ENCODE data around the gene CMTM8.
A peak's percentile ranks its signal among the peaks of the same experiment; 100 is the strongest.

The CMTM8 gene

DNA sequence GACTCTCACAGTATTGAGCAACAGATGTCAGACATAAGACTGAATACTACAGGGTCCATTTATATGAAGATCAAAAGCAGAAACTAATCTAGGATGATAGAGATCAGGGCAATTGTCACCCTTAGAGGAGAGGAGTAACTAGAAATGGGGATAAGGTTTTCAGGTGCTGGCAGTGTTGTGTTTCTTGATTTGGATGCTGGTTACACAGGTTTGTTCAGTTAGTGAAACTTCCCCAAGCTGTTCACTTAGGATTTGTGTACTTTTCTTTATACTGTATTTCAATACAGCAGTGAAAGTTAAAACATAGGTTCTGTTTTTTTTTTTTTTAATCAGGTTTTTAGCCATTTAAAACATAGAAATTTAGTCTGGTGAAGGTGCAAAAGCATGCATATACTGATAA is 114.1 kb downstream of the CMTM8 start:
- H3K36me3 ChIP-seq (ENCODE audit: insufficient read depth, low read length): no peaks in the 10 kb centered on the region
- H2AFZ ChIP-seq (ENCODE audit: low read depth, low read length): no peak overlapping the region
- H3K4me3 ChIP-seq (ENCODE audit: low read length): no peak overlapping the region
- H3K9me3 ChIP-seq (ENCODE audit: low read length): no peaks in the 10 kb centered on the region
- H3K4me1 ChIP-seq (ENCODE audit: insufficient read depth, low read length): peaks cover 30% of the 10 kb centered on the region
- H3K27me3 ChIP-seq (ENCODE audit: insufficient read depth, low read length): no peaks in the 10 kb centered on the region

DNA sequence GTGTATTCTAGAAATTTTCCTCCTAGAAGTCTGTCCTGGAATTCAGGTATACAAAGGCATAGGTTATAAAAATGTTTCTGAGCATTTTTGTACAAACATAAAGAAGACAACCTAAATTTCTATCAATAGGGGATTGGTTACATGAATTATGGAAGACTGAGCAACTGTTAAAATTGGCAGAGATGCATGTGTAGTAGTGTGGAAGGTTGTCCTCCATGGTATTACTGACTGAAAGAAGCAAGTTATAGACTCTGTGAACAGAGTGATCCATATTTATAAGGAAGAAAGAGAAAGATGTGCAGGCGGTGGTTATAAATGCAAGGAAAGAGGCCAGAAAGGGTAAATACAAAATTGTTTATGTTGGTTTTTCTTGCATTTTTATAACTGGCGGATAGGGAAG is 114.9 kb downstream of the CMTM8 start:
- Histone ChIP-seq H2AFZ (ENCODE audit: low read depth, low read length) (no peak overlapping the region), H3K36me3 (ENCODE audit: insufficient read depth, low read length) (no peaks in the 10 kb centered on the region), H3K4me3 (ENCODE audit: low read length) (no peak overlapping the region), H3K9me3 (ENCODE audit: low read length) (no peaks in the 10 kb centered on the region), H3K27me3 (ENCODE audit: insufficient read depth, low read length) (no peaks in the 10 kb centered on the region), H3K4me1 (ENCODE audit: insufficient read depth, low read length) (peaks cover 27% of the 10 kb centered on the region)

DNA sequence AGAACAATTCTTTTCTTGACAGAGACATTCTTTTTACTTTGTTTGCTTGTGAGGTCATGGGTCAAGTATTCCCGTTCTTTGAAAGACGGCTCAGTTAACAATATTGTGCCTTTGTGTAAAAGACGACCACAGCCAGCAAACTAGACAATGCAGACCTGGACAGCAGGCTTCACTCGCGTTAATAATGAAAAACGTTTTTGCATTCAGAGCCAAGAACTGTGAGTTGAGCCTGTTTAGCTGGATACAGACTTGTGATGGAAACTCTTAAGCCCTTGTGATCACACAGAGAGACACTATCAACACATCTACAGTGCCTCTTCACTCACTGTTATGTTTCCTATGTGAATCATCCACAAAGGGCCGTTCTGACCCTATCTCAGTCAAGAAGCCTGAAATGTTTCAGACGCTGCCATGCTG is 115.9 kb downstream of the CMTM8 start:
- no peaks in the 10 kb centered on the region for H3K36me3 ChIP-seq (ENCODE audit: insufficient read depth, low read length)
- peaks cover 22% of the 10 kb centered on the region for H3K4me1 ChIP-seq (ENCODE audit: insufficient read depth, low read length)
- H3K4me3 ChIP-seq (ENCODE audit: low read length): no peak overlapping the region
- H3K27me3 ChIP-seq (ENCODE audit: insufficient read depth, low read length): no peaks in the 10 kb centered on the region
- H2AFZ ChIP-seq (ENCODE audit: low read depth, low read length): peak overlapping the region; percentile 7
- H3K9me3 ChIP-seq (ENCODE audit: low read length): no peaks in the 10 kb centered on the region

DNA sequence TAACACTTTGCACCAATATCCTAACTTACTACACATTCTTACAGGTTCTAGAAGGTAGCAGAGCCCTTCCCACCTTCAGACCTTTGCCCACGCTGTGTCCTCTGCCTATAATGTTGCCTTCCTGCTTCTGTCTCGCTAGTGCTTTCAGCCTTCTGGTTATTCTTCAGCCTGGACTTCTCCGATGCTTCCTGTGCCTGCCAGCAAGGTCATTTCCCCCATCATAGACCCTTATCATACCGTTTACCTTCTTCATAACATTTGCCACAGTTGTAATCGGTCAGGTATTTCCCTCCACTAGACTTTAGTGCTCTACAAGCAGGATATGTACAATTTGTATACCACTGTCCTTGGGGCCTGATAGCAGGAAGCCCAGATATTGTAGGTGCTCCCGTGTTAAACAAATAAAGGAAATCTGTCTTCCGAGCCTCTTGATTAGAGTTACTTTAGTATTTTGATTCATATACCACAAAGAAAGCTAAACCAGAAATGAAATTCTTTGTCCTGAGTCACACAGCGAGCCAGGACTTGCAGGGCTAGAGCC is 117.3 kb downstream of the CMTM8 start:
- H3K27me3 ChIP-seq (ENCODE audit: insufficient read depth, low read length): no peaks in the 10 kb centered on the region
- H2AFZ ChIP-seq (ENCODE audit: low read depth, low read length): no peak overlapping the region
- no peaks in the 10 kb centered on the region for H3K9me3 ChIP-seq (ENCODE audit: low read length)
- no peak overlapping the region for H3K4me3 ChIP-seq (ENCODE audit: low read length)
- H3K36me3 ChIP-seq (ENCODE audit: insufficient read depth, low read length): no peaks in the 10 kb centered on the region
- peaks cover 24% of the 10 kb centered on the region for H3K4me1 ChIP-seq (ENCODE audit: insufficient read depth, low read length)

DNA sequence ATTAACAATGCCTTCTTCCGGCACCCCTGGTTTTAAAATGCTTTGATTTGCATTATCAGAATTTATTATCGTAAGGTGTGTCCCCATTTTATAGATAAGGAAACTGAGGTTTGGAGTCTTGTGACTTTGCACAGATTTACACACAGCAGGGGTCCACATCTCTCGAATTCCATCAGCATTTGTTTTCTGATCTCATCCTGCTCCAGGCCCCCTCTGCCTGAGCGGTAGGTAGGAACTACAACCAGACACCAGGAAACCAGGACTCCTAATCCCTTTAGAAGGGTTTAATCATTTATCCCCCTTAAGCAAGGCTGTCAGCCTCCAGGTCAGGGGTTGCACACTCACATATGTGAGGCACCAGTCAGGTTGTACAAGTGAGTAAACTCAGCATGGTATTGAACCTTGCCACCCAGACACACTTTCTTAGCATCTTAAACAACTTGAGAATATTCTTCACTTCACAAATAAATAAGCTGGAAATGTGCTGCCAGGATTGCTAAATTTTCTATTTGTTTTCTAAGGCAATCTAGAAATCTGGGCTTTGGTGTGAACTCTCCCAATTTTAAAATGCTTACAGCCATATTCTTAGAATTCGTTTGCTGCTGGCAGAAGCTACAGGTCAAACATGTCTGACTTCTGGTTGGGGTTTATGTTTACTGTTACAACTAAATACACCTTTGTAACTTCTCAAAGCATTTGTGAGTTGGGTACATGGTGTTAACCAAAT is 121.4 kb downstream of the CMTM8 start:
- no peak overlapping the region for H3K4me3 ChIP-seq (ENCODE audit: low read length)

DNA sequence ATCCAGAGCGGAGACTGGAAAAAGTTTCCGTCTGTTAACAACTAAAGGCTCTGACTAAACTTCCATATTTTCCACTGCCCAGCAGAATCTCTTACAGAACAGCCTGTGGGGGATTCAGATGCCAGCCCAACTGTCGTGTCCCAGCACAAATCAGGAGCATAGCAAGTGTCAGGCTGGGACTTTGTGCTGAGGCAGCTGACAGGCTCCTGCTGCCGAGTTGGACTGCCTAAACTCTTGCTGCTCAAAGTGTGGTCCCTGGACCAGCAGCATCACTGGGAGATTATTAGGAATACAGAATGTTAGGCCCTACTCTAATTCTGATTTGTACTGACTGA is 122.0 kb downstream of the CMTM8 start:
- Histone ChIP-seq H3K9me3 (ENCODE audit: low read length) (no peaks in the 10 kb centered on the region), H3K4me3 (ENCODE audit: low read length) (no peak overlapping the region), H3K4me1 (ENCODE audit: insufficient read depth, low read length) (peaks cover 2% of the 10 kb centered on the region), H2AFZ (ENCODE audit: low read depth, low read length) (no peak overlapping the region), H3K36me3 (ENCODE audit: insufficient read depth, low read length) (no peaks in the 10 kb centered on the region), H3K27me3 (ENCODE audit: insufficient read depth, low read length) (no peaks in the 10 kb centered on the region)

More for the DNA sequence above, 121.4 kb downstream of the CMTM8 start:
- Histone ChIP-seq H3K36me3 (ENCODE audit: insufficient read depth, low read length) (no peaks in the 10 kb centered on the region), H3K4me1 (ENCODE audit: insufficient read depth, low read length) (peaks cover 7% of the 10 kb centered on the region), H3K27me3 (ENCODE audit: insufficient read depth, low read length) (no peaks in the 10 kb centered on the region), H2AFZ (ENCODE audit: low read depth, low read length) (no peak overlapping the region), H3K9me3 (ENCODE audit: low read length) (no peaks in the 10 kb centered on the region)

DNA sequence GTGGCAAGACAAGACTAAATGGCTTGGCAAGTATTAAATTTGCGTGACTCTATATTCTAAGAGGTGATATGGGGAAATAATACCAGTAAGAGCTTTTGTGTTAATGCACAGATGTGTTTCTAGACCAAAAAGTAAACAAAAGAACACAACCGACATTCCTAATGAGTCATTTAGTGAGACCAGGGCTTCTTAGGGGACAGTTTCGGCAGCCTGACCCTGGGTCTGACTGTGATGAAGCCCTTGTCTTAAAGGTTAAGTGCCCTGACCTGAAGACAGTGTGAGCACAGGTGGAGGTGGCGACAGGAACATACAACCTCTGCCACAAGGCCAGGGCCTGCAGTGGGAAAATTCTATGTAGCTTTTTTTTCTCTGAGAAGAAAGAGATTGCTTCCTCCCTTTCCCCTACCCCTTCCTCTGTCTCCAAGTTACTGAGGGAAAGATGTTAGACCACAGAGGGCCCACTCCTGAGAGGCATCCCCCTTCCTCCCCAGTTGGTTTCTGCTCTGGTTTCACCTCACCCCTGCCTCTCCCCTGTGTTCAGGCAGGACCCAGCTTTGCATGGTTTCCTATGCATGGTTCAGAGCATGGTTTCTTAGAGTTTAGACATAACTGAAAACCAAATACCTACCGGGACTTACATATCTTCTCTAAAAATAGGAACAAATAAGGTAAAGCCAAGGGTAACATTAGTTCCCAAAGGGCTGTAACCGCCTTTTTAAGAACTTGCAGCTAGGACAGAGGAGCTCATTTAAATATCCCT is 128.3 kb downstream of the CMTM8 start:
- Histone ChIP-seq H2AFZ (ENCODE audit: low read depth, low read length) (no peak overlapping the region), H3K4me1 (ENCODE audit: insufficient read depth, low read length) (peaks cover 6% of the 10 kb centered on the region), H3K36me3 (ENCODE audit: insufficient read depth, low read length) (no peaks in the 10 kb centered on the region), H3K27me3 (ENCODE audit: insufficient read depth, low read length) (no peaks in the 10 kb centered on the region), H3K4me3 (ENCODE audit: low read length) (no peak overlapping the region), H3K9me3 (ENCODE audit: low read length) (no peaks in the 10 kb centered on the region)

DNA sequence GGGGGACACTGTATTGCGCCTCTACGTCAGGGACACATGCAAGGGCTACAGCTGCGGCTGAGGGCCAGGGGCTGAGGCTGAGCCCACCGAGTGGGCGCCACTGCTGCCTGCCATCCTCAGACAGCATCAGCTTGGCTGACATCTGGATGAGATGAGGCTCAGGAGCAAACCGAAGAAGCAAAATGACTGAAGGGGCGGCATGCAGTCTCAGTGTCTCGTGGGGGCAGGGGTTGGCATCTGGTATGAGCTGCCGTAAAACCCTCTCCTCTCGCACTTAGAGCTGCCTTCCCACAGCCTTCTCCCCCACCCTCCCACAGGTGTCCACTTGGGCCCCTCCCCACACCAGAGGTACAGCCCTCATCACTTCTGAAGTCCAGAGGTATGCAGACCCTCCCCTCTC is 129.0 kb downstream of the CMTM8 start:
- Histone ChIP-seq H2AFZ (ENCODE audit: low read depth, low read length) (no peak overlapping the region), H3K4me3 (ENCODE audit: low read length) (no peak overlapping the region), H3K4me1 (ENCODE audit: insufficient read depth, low read length) (peaks cover 6% of the 10 kb centered on the region), H3K9me3 (ENCODE audit: low read length) (no peaks in the 10 kb centered on the region), H3K27me3 (ENCODE audit: insufficient read depth, low read length) (no peaks in the 10 kb centered on the region), H3K36me3 (ENCODE audit: insufficient read depth, low read length) (no peaks in the 10 kb centered on the region)

DNA sequence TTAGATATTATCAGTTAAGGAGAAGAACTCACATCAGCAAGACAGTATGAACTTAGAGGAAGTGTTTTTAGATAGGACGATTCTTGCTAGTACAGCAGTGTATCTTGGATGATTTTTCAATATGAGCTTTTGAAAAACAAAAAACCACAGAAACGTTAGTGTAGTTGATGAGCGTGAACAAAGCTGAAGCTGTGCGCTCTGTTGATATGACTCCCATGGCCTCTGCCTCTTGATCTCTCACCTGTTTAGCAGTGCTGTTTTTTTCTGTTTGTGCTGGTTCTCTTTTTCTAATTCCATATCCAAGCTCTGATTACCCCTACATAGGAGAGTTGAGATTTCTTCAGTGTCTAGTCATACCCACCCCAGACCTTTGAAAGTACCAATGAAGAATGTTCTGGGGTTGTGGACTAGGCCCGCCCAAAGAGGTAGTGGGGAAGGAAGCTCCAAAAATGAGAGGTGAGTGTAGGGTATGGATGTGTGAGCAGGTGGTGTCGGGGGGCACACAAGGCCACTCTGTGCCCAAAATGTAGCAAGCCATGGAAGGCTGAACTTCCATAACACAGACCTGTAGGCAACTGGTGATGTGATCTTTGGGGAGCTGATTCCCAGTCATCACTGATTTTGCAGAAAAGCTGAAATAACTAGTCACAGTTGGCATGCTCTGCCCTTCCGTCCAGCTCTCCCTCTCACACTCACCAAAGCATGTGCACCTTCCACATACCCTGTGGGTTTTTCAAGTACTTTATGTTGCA is 133.2 kb downstream of the CMTM8 start:
- Histone ChIP-seq H3K36me3 (ENCODE audit: insufficient read depth, low read length) (no peaks in the 10 kb centered on the region), H3K4me3 (ENCODE audit: low read length) (no peak overlapping the region), H3K27me3 (ENCODE audit: insufficient read depth, low read length) (no peaks in the 10 kb centered on the region), H3K4me1 (ENCODE audit: insufficient read depth, low read length) (peaks cover 4% of the 10 kb centered on the region), H3K9me3 (ENCODE audit: low read length) (no peaks in the 10 kb centered on the region), H2AFZ (ENCODE audit: low read depth, low read length) (no peak overlapping the region)

DNA sequence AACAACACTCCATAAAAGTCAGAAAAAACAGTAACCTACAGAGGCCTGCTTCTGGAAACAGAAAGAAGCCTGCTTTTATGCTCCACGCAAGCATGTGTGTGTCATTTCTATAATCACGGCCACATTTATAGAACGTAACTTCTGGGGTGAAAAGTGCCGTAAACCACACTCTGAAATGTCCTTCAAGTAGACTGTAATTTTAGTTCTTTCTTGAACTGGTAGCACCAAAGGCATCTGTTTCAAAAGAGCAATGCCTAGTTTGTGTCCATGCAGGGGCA is 133.7 kb downstream of the CMTM8 start:
- Histone ChIP-seq H2AFZ (ENCODE audit: low read depth, low read length) (no peak overlapping the region), H3K27me3 (ENCODE audit: insufficient read depth, low read length) (no peaks in the 10 kb centered on the region), H3K9me3 (ENCODE audit: low read length) (no peaks in the 10 kb centered on the region), H3K4me1 (ENCODE audit: insufficient read depth, low read length) (peaks cover under 1% of the 10 kb centered on the region), H3K36me3 (ENCODE audit: insufficient read depth, low read length) (no peaks in the 10 kb centered on the region), H3K4me3 (ENCODE audit: low read length) (no peak overlapping the region)

DNA sequence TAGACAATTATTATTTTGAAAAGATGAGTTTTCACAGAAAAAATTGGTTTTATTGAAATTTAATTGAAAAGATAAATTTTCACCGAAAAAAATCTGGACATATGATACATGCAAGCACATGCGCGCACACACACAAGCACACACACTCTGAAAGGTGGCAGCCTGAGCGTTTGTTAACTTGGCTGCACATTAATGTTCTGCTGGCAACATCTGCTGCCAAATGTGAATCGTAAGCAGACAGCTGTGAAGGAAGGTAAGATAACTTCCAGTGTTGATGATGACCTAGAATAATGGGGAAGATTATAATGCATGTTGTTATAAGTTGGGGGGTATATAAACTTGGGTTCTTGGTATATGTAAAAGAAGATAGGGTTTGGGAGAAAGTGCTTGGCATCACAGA is 134.8 kb downstream of the CMTM8 start:
- no peaks in the 10 kb centered on the region for H3K36me3 ChIP-seq (ENCODE audit: insufficient read depth, low read length)
- H2AFZ ChIP-seq (ENCODE audit: low read depth, low read length): no peak overlapping the region
- no peaks in the 10 kb centered on the region for H3K9me3 ChIP-seq (ENCODE audit: low read length)
- H3K27me3 ChIP-seq (ENCODE audit: insufficient read depth, low read length): no peaks in the 10 kb centered on the region
- no peak overlapping the region for H3K4me3 ChIP-seq (ENCODE audit: low read length)
- no peaks in the 10 kb centered on the region for H3K4me1 ChIP-seq (ENCODE audit: insufficient read depth, low read length)

DNA sequence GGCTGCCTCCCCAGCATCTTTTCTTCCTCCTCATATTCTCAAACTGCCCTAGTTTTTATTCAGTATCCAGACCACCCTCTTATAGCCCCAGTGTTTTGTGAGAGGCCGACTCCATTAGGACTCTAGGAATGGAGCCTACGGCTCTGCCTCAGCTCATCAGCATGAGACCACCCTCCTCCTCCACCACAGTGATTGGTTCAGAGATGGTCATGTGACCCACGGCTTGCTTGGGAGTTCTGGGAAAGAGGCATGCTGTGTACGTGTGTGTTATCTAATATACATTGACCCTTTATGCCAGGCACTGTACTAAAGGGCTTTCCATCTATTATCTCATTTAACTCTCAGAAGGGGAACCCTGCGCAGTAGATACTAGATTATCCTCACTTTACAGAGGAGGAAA is 135.4 kb downstream of the CMTM8 start:
- no peaks in the 10 kb centered on the region for H3K4me1 ChIP-seq (ENCODE audit: insufficient read depth, low read length)
- no peaks in the 10 kb centered on the region for H3K36me3 ChIP-seq (ENCODE audit: insufficient read depth, low read length)
- H3K9me3 ChIP-seq (ENCODE audit: low read length): no peaks in the 10 kb centered on the region
- H3K27me3 ChIP-seq (ENCODE audit: insufficient read depth, low read length): no peaks in the 10 kb centered on the region
- no peak overlapping the region for H2AFZ ChIP-seq (ENCODE audit: low read depth, low read length)
- no peak overlapping the region for H3K4me3 ChIP-seq (ENCODE audit: low read length)

Data from neuron (in vitro differentiated cells).